AG04449 (cell line): ENCODE measurements around the gene CLCN7.
A peak's percentile ranks its signal among the peaks of the same experiment; 100 is the strongest.

Experiments used
- CTCF ChIA-PET: fragments of 350-600 bp; formaldehyde crosslinking; extraction: SDS; loops from one replicate; lab custom pipeline; 2021; ENCODE audit warnings: antibody characterized with exemption; lab: Yijun Ruan, JAX
- POLR2A ChIA-PET: fragments of 400-600, 350-600 bp; formaldehyde crosslinking; extraction: SDS; loops from one replicate; lab custom pipeline; 2020; ENCODE audit warnings: antibody characterized with exemption, inconsistent platforms; lab: Yijun Ruan, JAX
- DNase-seq: peaks from one replicate; pipeline ENCODE4 v3.0.0-alpha.2; 2010; ENCODE audit warnings: low read depth, low spot score
- H3K4me3 ChIP-seq: 2 replicates; pipeline ENCODE4 v1.5.1; 2011; ENCODE audit warnings: low read depth, mild to moderate bottlenecking, control low read depth, low read length
- CTCF ChIP-seq: IDR thresholded peaks from one replicate; pipeline ENCODE4 v1.5.1; 2011; ENCODE audit warnings: mild to moderate bottlenecking, moderate library complexity, low read length, control low read depth, inconsistent platforms; ENCODE audit not compliant: insufficient read depth; ENCODE audit errors: missing control alignments

Gene CLCN7

GRCh38 chr16:1498899-1499676 is 24.3 kb upstream of the CLCN7 start:
- ChIA-PET POLR2A (no interaction called here), CTCF (no interaction called here)
- DNase-seq = no peak
- H3K4me3 ChIP-seq = no peak overlapping the region
- TF ChIP-seq CTCF = no peak

DNA sequence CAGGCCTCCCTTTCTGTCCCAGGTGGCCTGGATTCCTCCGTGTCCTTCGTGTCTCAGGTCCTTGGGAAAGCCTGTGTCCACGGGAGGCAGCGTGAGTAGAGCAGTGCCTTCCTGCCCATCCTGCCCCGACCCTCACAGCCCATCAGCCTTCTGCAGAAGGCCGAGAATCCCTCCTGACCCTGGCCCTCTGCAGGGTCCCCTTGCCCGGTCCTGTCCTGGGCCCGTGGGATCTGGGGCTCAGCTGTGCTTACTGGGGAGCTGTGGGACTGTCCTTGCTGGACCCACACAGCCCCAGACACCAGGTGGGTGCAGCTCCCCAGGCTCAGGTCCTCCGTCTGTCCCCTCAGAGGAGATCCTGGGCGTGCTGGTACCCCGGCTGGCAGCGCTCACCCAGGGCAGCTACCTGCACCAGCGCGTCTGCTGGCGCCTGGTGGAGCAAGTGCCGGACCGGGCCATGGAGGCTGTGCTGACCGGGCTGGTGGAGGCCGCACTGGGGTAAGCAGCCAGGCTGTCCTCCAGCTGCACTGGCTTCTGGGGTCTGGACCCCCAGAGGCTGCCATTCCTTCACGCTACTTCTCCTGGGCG is 22.3 kb upstream of the CLCN7 start:
- ChIA-PET POLR2A (no interaction called here), CTCF (no interaction called here)
- no peak overlapping the region for H3K4me3 ChIP-seq
- no peak for DNase-seq
- no peak for TF ChIP-seq CTCF

- CTCF ChIA-PET = no interaction called here
- no peak overlapping the region for H3K4me3 ChIP-seq
- POLR2A ChIA-PET = no interaction called here
- DNase-seq = no peak
- no peak for TF ChIP-seq CTCF
These were observed 21.6 kb upstream of the CLCN7 start for GRCh38 chr16:1496464-1496863.

- DNase-seq = no peak
- ChIA-PET POLR2A (no interaction called here), CTCF (no interaction called here)
- no peak for TF ChIP-seq CTCF
- H3K4me3 ChIP-seq = no peak overlapping the region
These were observed 21.0 kb upstream of the CLCN7 start for GRCh38 chr16:1495889-1496262.

GRCh38 chr16:1495211-1495888 is 20.5 kb upstream of the CLCN7 start:
- H3K4me3 ChIP-seq = no peak overlapping the region
- TF ChIP-seq CTCF = no peak
- CTCF ChIA-PET = interaction anchor here (0.9 to 1.8 kb wide), 6 partner anchors 44 to 230 kb away, joined by 3 to 7 read pairs (median 4); partner anchors contain the start of gene MAPK8IP3
- POLR2A ChIA-PET = no interaction called here
- no peak for DNase-seq

- CTCF ChIA-PET = interaction anchor here (0.9 to 1.8 kb wide), 12 partner anchors 8 to 230 kb away, joined by 3 to 7 read pairs (median 4); partner anchors contain the start of gene MAPK8IP3
- no peak for TF ChIP-seq CTCF
- DNase-seq = no peak
- H3K4me3 ChIP-seq = peak overlapping the region; percentile 72
- POLR2A ChIA-PET = interaction anchor here (1.1 to 1.2 kb wide), 2 partner anchors 19 to 115 kb away, joined by 3 read pairs; no protein-coding TSS in a partner anchor
These were observed 19.9 kb upstream of the CLCN7 start for GRCh38 chr16:1494711-1495110.
